ENCODE measurements around the gene RNPS1. TPM values are rescaled to one million over a fixed set of nuclear protein-coding genes. Genes with fewer than 3 reads are reported as not detected.

Gene RNPS1
- total and polyA plus RNA-seq, 2 of the 4 experiments (the other 2 are of a cell fraction) = 57.5 to 192 TPM

GRCh38 chr16:2226918-2227317 lies 41.0 kb downstream of the RNPS1 start:
- no peak overlapping the region for H3K18ac ChIP-seq (ENCODE audit: low read depth, low read length)
- peaks cover 24% of the 10 kb centered on the region for H4K20me1 ChIP-seq (ENCODE audit: insufficient read depth, low read length)
- no peak overlapping the region for H3K27ac ChIP-seq (ENCODE audit: insufficient read depth, low read length)
- peaks cover 12% of the 10 kb centered on the region for H3K4me1 ChIP-seq (ENCODE audit: control insufficient read depth, insufficient read depth, low read length)
- no peak overlapping the region for H4K8ac ChIP-seq (ENCODE audit: low read depth in 2 of 2, low read length in 2 of 2)
- peak overlapping the region; percentile 82 for H2AK9ac ChIP-seq (replicated peaks; ENCODE audit: low read depth, low read length, poor library complexity)
- ATAC-seq (ENCODE audit: low read depth) = no peak
- in situ Hi-C loops (cut with MboI; ENCODE audit: low sequenced_read_pairs) = no loop called here
- DNase-seq = no peak
- no peak overlapping the region for H2AFZ ChIP-seq (replicated peaks; ENCODE audit: low read length, poor library complexity)
- TF ChIP-seq NFE2L2 (IDR thresholded peaks at IDR 0.05; ENCODE audit: low read depth, low read length) (no peak), RFX5 (IDR thresholded peaks at IDR 0.05; ENCODE audit: low read depth, low read length) (no peak), RCOR1 (IDR thresholded peaks at IDR 0.05; ENCODE audit: insufficient replicate concordance, low read length) (no peak), CEBPB (IDR thresholded peaks at IDR 0.05; ENCODE audit: low read depth, low read length) (no peak), RAD21 (IDR thresholded peaks at IDR 0.05; ENCODE audit: low read length) (no peak), CHD1 (IDR thresholded peaks at IDR 0.05; ENCODE audit: low read depth, low read length) (no peak), SMC3 (IDR thresholded peaks at IDR 0.05; ENCODE audit: low read depth, low read length) (no peak), MXI1 (IDR thresholded peaks at IDR 0.05; ENCODE audit: borderline replicate concordance, low read depth, low read length) (no peak), MAFK (IDR thresholded peaks at IDR 0.05; ENCODE audit: low read depth, low read length) (no peak), MAZ (IDR thresholded peaks at IDR 0.05; ENCODE audit: borderline replicate concordance, low read depth, low read length) (no peak), CTCF (conservative IDR thresholded peaks at IDR 0.05; ENCODE audit: low read depth, low read length) (no peak), POLR2A (IDR thresholded peaks at IDR 0.05; ENCODE audit: low read depth, low read length) (no peak), FOS (IDR thresholded peaks at IDR 0.05; ENCODE audit: low read depth, low read length) (no peak)
- TF ChIP-seq, protein P1, sequence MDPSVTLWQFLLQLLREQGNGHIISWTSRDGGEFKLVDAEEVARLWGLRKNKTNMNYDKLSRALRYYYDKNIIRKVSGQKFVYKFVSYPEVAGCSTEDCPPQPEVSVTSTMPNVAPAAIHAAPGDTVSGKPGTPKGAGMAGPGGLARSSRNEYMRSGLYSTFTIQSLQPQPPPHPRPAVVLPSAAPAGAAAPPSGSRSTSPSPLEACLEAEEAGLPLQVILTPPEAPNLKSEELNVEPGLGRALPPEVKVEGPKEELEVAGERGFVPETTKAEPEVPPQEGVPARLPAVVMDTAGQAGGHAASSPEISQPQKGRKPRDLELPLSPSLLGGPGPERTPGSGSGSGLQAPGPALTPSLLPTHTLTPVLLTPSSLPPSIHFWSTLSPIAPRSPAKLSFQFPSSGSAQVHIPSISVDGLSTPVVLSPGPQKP (IDR thresholded peaks at IDR 0.05; ENCODE audit: borderline replicate concordance, low read depth, low read length) = no peak
- TF ChIP-seq, protein P2, sequence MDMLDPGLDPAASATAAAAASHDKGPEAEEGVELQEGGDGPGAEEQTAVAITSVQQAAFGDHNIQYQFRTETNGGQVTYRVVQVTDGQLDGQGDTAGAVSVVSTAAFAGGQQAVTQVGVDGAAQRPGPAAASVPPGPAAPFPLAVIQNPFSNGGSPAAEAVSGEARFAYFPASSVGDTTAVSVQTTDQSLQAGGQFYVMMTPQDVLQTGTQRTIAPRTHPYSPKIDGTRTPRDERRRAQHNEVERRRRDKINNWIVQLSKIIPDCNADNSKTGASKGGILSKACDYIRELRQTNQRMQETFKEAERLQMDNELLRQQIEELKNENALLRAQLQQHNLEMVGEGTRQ (IDR thresholded peaks at IDR 0.05; ENCODE audit: low read depth, low read length) = no peak
- ChIA-PET POLR2A (ENCODE audit: unreplicated experiment) (no interaction called here), CTCF (interaction anchor here (0.6 kb wide), 1 partner anchor 325 kb away, joined by 4 read pairs; no protein-coding TSS in a partner anchor)
- no peak overlapping the region for H3K4me3 ChIP-seq (ENCODE audit: insufficient read depth, low read depth, low read length)
- no peak overlapping the region for H3K9ac ChIP-seq (ENCODE audit: low read depth, low read length)
- peaks cover 29% of the 10 kb centered on the region for H3K36me3 ChIP-seq (ENCODE audit: control insufficient read depth, insufficient read depth, low read length)
- no peak overlapping the region for H3K4me2 ChIP-seq (ENCODE audit: low read depth, low read length)
- no peaks in the 10 kb centered on the region for H3K9me3 ChIP-seq (ENCODE audit: control insufficient read depth, insufficient read depth, low read length)
- H2BK20ac ChIP-seq (ENCODE audit: low read depth, low read length) = no peak overlapping the region
- no peaks in the 10 kb centered on the region for H3K27me3 ChIP-seq (ENCODE audit: control insufficient read depth, insufficient read depth, low read length)
- no peak overlapping the region for H3K4ac ChIP-seq (ENCODE audit: low read depth, low read length)
- no peak overlapping the region for H2BK15ac ChIP-seq (ENCODE audit: low read depth, low read length)
- no peak overlapping the region for H3K56ac ChIP-seq (ENCODE audit: extremely low read depth, insufficient read depth, low read length)
- no peak overlapping the region for H2AK5ac ChIP-seq (ENCODE audit: low read depth, low read length)
- peaks cover 2 to 45% of the 10 kb centered on the region in 2 experiments; a peak in 3 of 4 replicates for H3K79me1 ChIP-seq (ENCODE audit: low read depth in 1 of 2, low read length in 2 of 2)
- dilution Hi-C loops (cut with HindIII; ENCODE audit: low sequenced_read_pairs, unreplicated experiment) = no loop called here
- H3K23ac ChIP-seq (ENCODE audit: low read depth, low read length) = no peak overlapping the region
- no peak overlapping the region for H2BK5ac ChIP-seq (ENCODE audit: low read depth, low read length, poor library complexity, severe bottlenecking)
- no TSS peak for BruUV-seq (replicated peaks)
- H3K9me1 ChIP-seq (ENCODE audit: insufficient read depth, low read length) = peaks cover 15% of the 10 kb centered on the region; the same call in 1 of the 2 replicates
- H4K91ac ChIP-seq (ENCODE audit: insufficient read depth, low read depth, low read length) = no peak overlapping the region
- no peak overlapping the region for H4K5ac ChIP-seq (ENCODE audit: low read depth, low read length)
- H3K14ac ChIP-seq (replicated peaks; ENCODE audit: low read depth, low read length) = no peak overlapping the region
- WGBS, 2 experiments (ENCODE audit: extremely low coverage in 2 of 2, insufficient read length in 1 of 2) = 100% methylated on average over 1 of the region's 6 CpGs; no CpG with 5 or more reads in 1 of the 2 experiments
- no peak overlapping the region for H2BK120ac ChIP-seq (ENCODE audit: low read depth, low read length)
- intact Hi-C loops (cut with micrococcal nuclease) = no loop called here

Measured in IMR-90 (cell line).